ENCODE measurements around the gene ADAM12. TPM values are rescaled to one million over a fixed set of nuclear protein-coding genes. Genes with fewer than 3 reads are reported as not detected.

The ADAM12 gene
- total and polyA plus RNA-seq, 2 donors (not counting 3 experiments of a cell fraction or from before 2014, with no cell fraction given) = 0.22 to 0.33 TPM

GRCh38 chr10:126376956-126377355, 11.3 kb downstream of the ADAM12 start:
- no peak overlapping the region for H3K27ac ChIP-seq (ENCODE audit: insufficient read depth, low read depth, low read length)
- no peak for TF ChIP-seq CTCF (IDR thresholded peaks at IDR 0.05; ENCODE audit: extremely low read depth in 1 of 2, insufficient read depth in 1 of 2, low read depth in 1 of 2, low read length in 2 of 2)
- no peak overlapping the region for H3K4me2 ChIP-seq (ENCODE audit: insufficient read depth, low read length)
- no peaks in the 10 kb centered on the region for H3K9me3 ChIP-seq (replicated peaks; ENCODE audit: control insufficient read depth, insufficient read depth, low read length)
- intact Hi-C loops (cut with micrococcal nuclease) (no loop called here), dilution Hi-C loops (cut with MboI; ENCODE audit: extremely low pct_ligation_motif_present, low sequenced_read_pairs) (no loop called here)
- no TSS peak for BruUV-seq (replicated peaks)
- H3K9me1 ChIP-seq (replicated peaks; ENCODE audit: control insufficient read depth, extremely low read depth, insufficient read depth, low read length) = no peaks in the 10 kb centered on the region
- H3K9ac ChIP-seq (replicated peaks; ENCODE audit: extremely low read depth, insufficient read depth, low read length) = no peak overlapping the region
- DNase-seq (ENCODE audit: low read depth, low spot score) (no peak), FAIRE-seq (no peak)
- no peaks in the 10 kb centered on the region for H3K27me3 ChIP-seq (ENCODE audit: control insufficient read depth in 2 of 2, insufficient read depth in 2 of 2, low read length in 2 of 2)
- H3K36me3 ChIP-seq (ENCODE audit: control insufficient read depth in 2 of 2, extremely low read depth in 1 of 2, insufficient read depth in 2 of 2, low read length in 2 of 2) = no peaks in the 10 kb centered on the region
- no peak overlapping the region for H3K4me3 ChIP-seq (replicated peaks in 1 of 3; ENCODE audit: insufficient read depth in 1 of 3, low read depth in 1 of 3, low read length in 3 of 3)
- H3K4me1 ChIP-seq (ENCODE audit: control insufficient read depth, extremely low read depth, insufficient read depth, low read length) = no peaks in the 10 kb centered on the region
- CTCF ChIA-PET = no interaction called here
- H4K20me1 ChIP-seq (replicated peaks; ENCODE audit: control insufficient read depth, extremely low read depth, insufficient read depth, low read length) = no peaks in the 10 kb centered on the region
- no peaks in the 10 kb centered on the region for H3K79me2 ChIP-seq (ENCODE audit: control insufficient read depth, insufficient read depth, low read length)
- POLR2A ChIA-PET = no interaction called here
- H2AFZ ChIP-seq (ENCODE audit: low read depth, low read length) = no peak overlapping the region

GRCh38 chr10:126375926-126376554, 12.2 kb downstream of the ADAM12 start:
- CTCF ChIA-PET = no interaction called here
- no peak for DNase-seq (ENCODE audit: low read depth, low spot score)
- FAIRE-seq = no peak
- TF ChIP-seq GATA2 (IDR thresholded peaks at IDR 0.05; ENCODE audit: insufficient read depth, insufficient read length, low read depth, low read length) (no peak), POLR2AphosphoS5 (IDR thresholded peaks at IDR 0.05; ENCODE audit: insufficient read depth, low read depth, low read length) (no peak), EZH2 (IDR thresholded peaks at IDR 0.05; ENCODE audit: borderline replicate concordance, low read depth, low read length, severe bottlenecking) (no peak), MAX (IDR thresholded peaks at IDR 0.05; ENCODE audit: insufficient read depth, insufficient read length) (no peak), JUN (IDR thresholded peaks at IDR 0.05; ENCODE audit: borderline replicate concordance, insufficient read depth, insufficient read length, low read depth) (no peak), POLR2A (IDR thresholded peaks at IDR 0.05; ENCODE audit: low read depth, low read length) (no peak), MYC (IDR thresholded peaks at IDR 0.05; ENCODE audit: low read depth, low read length) (no peak), CTCF (IDR thresholded peaks at IDR 0.05; ENCODE audit: extremely low read depth in 1 of 2, insufficient read depth in 1 of 2, low read depth in 1 of 2, low read length in 2 of 2) (no peak), FOS (IDR thresholded peaks at IDR 0.05; ENCODE audit: borderline replicate concordance, insufficient read depth, low read length) (no peak)
- intact Hi-C loops (cut with micrococcal nuclease) (no loop called here), dilution Hi-C loops (cut with MboI; ENCODE audit: extremely low pct_ligation_motif_present, low sequenced_read_pairs) (no loop called here)
- Histone ChIP-seq H3K4me3 (replicated peaks in 1 of 3; ENCODE audit: insufficient read depth in 1 of 3, low read depth in 1 of 3, low read length in 3 of 3) (no peak overlapping the region), H3K36me3 (ENCODE audit: control insufficient read depth in 2 of 2, extremely low read depth in 1 of 2, insufficient read depth in 2 of 2, low read length in 2 of 2) (no peaks in the 10 kb centered on the region), H3K4me1 (ENCODE audit: control insufficient read depth, extremely low read depth, insufficient read depth, low read length) (no peaks in the 10 kb centered on the region), H3K27me3 (ENCODE audit: control insufficient read depth in 2 of 2, insufficient read depth in 2 of 2, low read length in 2 of 2) (no peaks in the 10 kb centered on the region), H4K20me1 (replicated peaks; ENCODE audit: control insufficient read depth, extremely low read depth, insufficient read depth, low read length) (no peaks in the 10 kb centered on the region), H2AFZ (ENCODE audit: low read depth, low read length) (no peak overlapping the region), H3K9ac (replicated peaks; ENCODE audit: extremely low read depth, insufficient read depth, low read length) (no peak overlapping the region), H3K79me2 (ENCODE audit: control insufficient read depth, insufficient read depth, low read length) (no peaks in the 10 kb centered on the region), H3K9me1 (replicated peaks; ENCODE audit: control insufficient read depth, extremely low read depth, insufficient read depth, low read length) (no peaks in the 10 kb centered on the region), H3K27ac (ENCODE audit: insufficient read depth, low read depth, low read length) (no peak overlapping the region), H3K4me2 (ENCODE audit: insufficient read depth, low read length) (no peak overlapping the region), H3K9me3 (replicated peaks; ENCODE audit: control insufficient read depth, insufficient read depth, low read length) (no peaks in the 10 kb centered on the region)
- no TSS peak for BruUV-seq (replicated peaks)
- POLR2A ChIA-PET = no interaction called here
